H54 (cell line): Measurements from ENCODE around the gene DOK7.

Source experiments
- DNase-seq: peaks from one replicate; pipeline ENCODE4 v3.0.0; 2011; ENCODE audit warnings: low spot score, mixed read lengths; ENCODE audit not compliant: insufficient read length
- FAIRE-seq: peaks from 3 replicates; lab custom pipeline; 2011; peaks lifted over from hg19 to GRCh38; lab: Jason Lieb, UNC
- POLR2A ChIP-seq: IDR thresholded peaks from 2 replicates; pipeline ENCODE4 v1.6.1; 2011; ENCODE audit warnings: low read depth, mild to moderate bottlenecking, low read length

The DOK7 gene

GRCh38 chr4:3462790-3463415, at the start of gene DOK7:
DOK7 (plus strand) TSS chr4:3463306; CDS start chr4:3463376, 70 bp downstream.
- DNase-seq: no peak
- no peak for FAIRE-seq
- TF ChIP-seq POLR2A: no peak

GRCh38 chr4:3413675-3414420, 49.3 kb upstream of the DOK7 start:
- no peak for TF ChIP-seq POLR2A
- no peak for DNase-seq
- no peak for FAIRE-seq

- TF ChIP-seq POLR2A: no peak
- no peak for FAIRE-seq
Measured at GRCh38 chr4:3414421-3415279, 48.5 kb upstream of the DOK7 start.

GRCh38 chr4:3415471-3416141, 47.5 kb upstream of the DOK7 start:
- FAIRE-seq (no peak), DNase-seq (no peak)
- TF ChIP-seq POLR2A: no peak

More at GRCh38 chr4:3414421-3415279, 48.5 kb upstream of the DOK7 start:
- no peak for DNase-seq

GRCh38 chr4:3416270-3416669, 46.8 kb upstream of the DOK7 start:
- no peak for DNase-seq
- FAIRE-seq: no peak
- no peak for TF ChIP-seq POLR2A

- FAIRE-seq: no peak
- DNase-seq: no peak
- no peak for TF ChIP-seq POLR2A
Measured at GRCh38 chr4:3416821-3417221, 46.3 kb upstream of the DOK7 start.

GRCh38 chr4:3417448-3417847, 45.7 kb upstream of the DOK7 start:
- FAIRE-seq: no peak
- no peak for DNase-seq
- no peak for TF ChIP-seq POLR2A

GRCh38 chr4:3418029-3418762, 44.9 kb upstream of the DOK7 start:
- FAIRE-seq (no peak), DNase-seq (no peak)
- no peak for TF ChIP-seq POLR2A

GRCh38 chr4:3419836-3420605, 43.1 kb upstream of the DOK7 start:
- FAIRE-seq: no peak
- DNase-seq: no peak
- no peak for TF ChIP-seq POLR2A

GRCh38 chr4:3420606-3420955, 42.5 kb upstream of the DOK7 start:
- DNase-seq: no peak
- no peak for TF ChIP-seq POLR2A

GRCh38 chr4:3420956-3421355, 42.1 kb upstream of the DOK7 start:
- FAIRE-seq (no peak), DNase-seq (no peak)
- no peak for TF ChIP-seq POLR2A

More at GRCh38 chr4:3420606-3420955, 42.5 kb upstream of the DOK7 start:
- FAIRE-seq: no peak

GRCh38 chr4:3421470-3421869, 41.6 kb upstream of the DOK7 start:
- TF ChIP-seq POLR2A: no peak
- FAIRE-seq (no peak), DNase-seq (no peak)
